ENCODE results near the gene ITPR2.

The ITPR2 gene

GRCh38 chr12:26661399-26661798, 171.6 kb downstream of the ITPR2 start:
- DNase-seq (ENCODE audit: low read depth) = no peak
- H3K4me3 ChIP-seq (ENCODE audit: control insufficient read depth, low read depth, low read length) = no peak overlapping the region

GRCh38 chr12:26659930-26660329, 173.1 kb downstream of the ITPR2 start:
- DNase-seq (ENCODE audit: low read depth) = no peak
- TF ChIP-seq CTCF (conservative IDR thresholded peaks at IDR 0.05; ENCODE audit: control insufficient read depth, insufficient read depth, low read depth, low read length) = no peak
- H3K4me3 ChIP-seq (ENCODE audit: control insufficient read depth, low read depth, low read length) = no peak overlapping the region

More at GRCh38 chr12:26661399-26661798, 171.6 kb downstream of the ITPR2 start:
- TF ChIP-seq CTCF (conservative IDR thresholded peaks at IDR 0.05; ENCODE audit: control insufficient read depth, insufficient read depth, low read depth, low read length) = no peak

- TF ChIP-seq CTCF (conservative IDR thresholded peaks at IDR 0.05; ENCODE audit: control insufficient read depth, insufficient read depth, low read depth, low read length) = no peak
- DNase-seq (ENCODE audit: low read depth) = peak; percentile 89
- H3K4me3 ChIP-seq (ENCODE audit: control insufficient read depth, low read depth, low read length) = no peak overlapping the region
Observed at GRCh38 chr12:26658991-26659390, 174.0 kb downstream of the ITPR2 start.

- no peak overlapping the region for H3K4me3 ChIP-seq (ENCODE audit: control insufficient read depth, low read depth, low read length)
- no peak for TF ChIP-seq CTCF (conservative IDR thresholded peaks at IDR 0.05; ENCODE audit: control insufficient read depth, insufficient read depth, low read depth, low read length)
- no peak for DNase-seq (ENCODE audit: low read depth)
Observed at GRCh38 chr12:26654623-26655022, 178.4 kb downstream of the ITPR2 start.

GRCh38 chr12:26651566-26652188, 181.3 kb downstream of the ITPR2 start:
- DNase-seq (ENCODE audit: low read depth) = peak; percentile 76
- H3K4me3 ChIP-seq (ENCODE audit: control insufficient read depth, low read depth, low read length) = no peak overlapping the region
- peak; percentile 88 for TF ChIP-seq CTCF (conservative IDR thresholded peaks at IDR 0.05; ENCODE audit: control insufficient read depth, insufficient read depth, low read depth, low read length)

- no peak overlapping the region for H3K4me3 ChIP-seq (ENCODE audit: control insufficient read depth, low read depth, low read length)
- TF ChIP-seq CTCF (conservative IDR thresholded peaks at IDR 0.05; ENCODE audit: control insufficient read depth, insufficient read depth, low read depth, low read length) = no peak
- no peak for DNase-seq (ENCODE audit: low read depth)
Observed at GRCh38 chr12:26651036-26651435, 182.0 kb downstream of the ITPR2 start.

GRCh38 chr12:26648999-26649398, 184.0 kb downstream of the ITPR2 start:
- TF ChIP-seq CTCF (conservative IDR thresholded peaks at IDR 0.05; ENCODE audit: control insufficient read depth, insufficient read depth, low read depth, low read length) = no peak
- no peak for DNase-seq (ENCODE audit: low read depth)
- H3K4me3 ChIP-seq (ENCODE audit: control insufficient read depth, low read depth, low read length) = no peak overlapping the region

All from fibroblast of mammary gland (primary cell).